NCI-H2171 treated with DMSO at 0.1 percent for 48 hours (cell line): ENCODE results near the gene PCSK4.
"Not testable (repeated sequence)": the region's sequence is repeated elsewhere in the genome, so short reads cannot be mapped to it uniquely, and the experiment has no call there.

Source experiments
- DNase-seq: peaks from one replicate; lab custom pipeline; 2025; lab: John Stamatoyannopoulos, UW

Gene PCSK4

DNA sequence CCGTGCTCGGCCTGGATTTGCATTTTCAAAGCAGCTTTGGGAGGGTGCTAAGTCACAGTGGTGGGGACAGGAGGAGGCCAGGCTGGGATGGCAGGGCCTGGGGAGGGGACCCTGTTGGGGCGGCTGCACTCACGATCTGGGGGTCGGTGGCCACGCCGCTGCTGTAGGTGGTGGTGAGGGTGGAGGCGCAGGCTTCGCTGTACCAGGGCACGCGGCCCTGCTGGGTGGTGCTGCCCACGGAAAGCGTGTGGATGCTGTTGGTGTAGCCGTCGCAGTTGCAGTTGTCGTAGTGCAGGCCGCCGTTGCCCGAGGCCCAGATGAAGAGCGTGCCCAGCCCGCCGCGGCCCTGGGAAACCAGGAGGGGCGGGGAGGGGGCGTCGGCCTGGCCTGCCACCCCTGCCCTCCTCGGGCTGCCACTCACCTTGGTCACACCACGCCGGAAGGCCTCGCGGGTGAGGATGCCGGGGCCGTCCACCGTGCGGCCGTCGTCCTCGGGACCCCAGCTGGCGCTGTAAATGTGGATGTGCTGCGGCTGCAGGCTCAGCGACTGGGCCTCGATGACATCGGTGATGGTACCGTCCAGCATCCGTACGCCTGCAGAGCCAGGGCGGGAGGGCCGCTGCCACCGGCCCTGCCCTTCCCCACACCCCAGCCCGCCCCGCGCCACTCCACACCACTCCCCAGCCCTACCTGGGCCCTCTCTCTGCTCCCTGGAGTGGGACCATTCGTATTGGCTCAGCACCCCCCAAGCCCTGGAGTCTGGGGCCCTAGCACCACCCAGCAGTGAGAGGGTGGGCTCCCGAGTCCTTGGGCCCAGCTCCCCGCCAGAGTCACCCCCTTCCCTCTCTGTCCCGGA lies 3.2 kb downstream of the PCSK4 start:
- DNase-seq = no peak

GRCh38 chr19:1483979-1484428 lies 6.1 kb downstream of the PCSK4 start:
- no peak for DNase-seq

GRCh38 chr19:1483131-1483978 lies 6.8 kb downstream of the PCSK4 start:
- DNase-seq = no peak

GRCh38 chr19:1482361-1483130 lies 7.6 kb downstream of the PCSK4 start:
- no peak for DNase-seq

DNA sequence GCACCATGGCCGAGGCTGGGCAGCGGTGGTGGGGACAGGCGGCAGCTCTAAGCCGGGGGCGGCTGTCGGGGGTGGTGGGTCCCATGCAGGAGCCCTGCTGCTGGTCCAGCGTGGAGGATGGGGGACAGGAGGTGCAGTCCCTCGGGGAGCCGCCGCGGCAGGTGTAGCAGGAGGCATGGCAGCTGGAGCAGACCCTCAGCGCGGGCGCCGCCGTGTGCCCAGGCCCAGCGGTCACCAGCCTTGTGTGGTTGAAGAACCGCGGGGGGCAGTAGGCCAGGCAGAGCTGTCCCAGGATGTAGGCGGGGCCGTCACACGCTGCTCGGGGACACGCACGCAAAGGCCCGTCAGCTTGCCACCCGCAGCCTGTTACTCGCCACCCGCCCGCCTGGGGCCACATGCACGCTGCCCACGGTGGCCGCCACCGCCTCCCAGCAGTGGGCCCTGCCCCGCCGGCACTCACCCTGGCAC lies 8.2 kb downstream of the PCSK4 start:
- DNase-seq = no peak

GRCh38 chr19:1481224-1481892 lies 8.8 kb downstream of the PCSK4 start:
- DNase-seq = no peak

GRCh38 chr19:1478934-1479707 lies 11.0 kb downstream of the PCSK4 start, which contains the start of gene C19orf25:
TSS of gene C19orf25 (minus strand) at chr19:1479215. CDS start at chr19:1478903, 312 bp downstream.
- DNase-seq = peak; percentile 93

GRCh38 chr19:1477056-1477455 lies 13.1 kb downstream of the PCSK4 start:
- not testable (repeated sequence) for DNase-seq

DNA sequence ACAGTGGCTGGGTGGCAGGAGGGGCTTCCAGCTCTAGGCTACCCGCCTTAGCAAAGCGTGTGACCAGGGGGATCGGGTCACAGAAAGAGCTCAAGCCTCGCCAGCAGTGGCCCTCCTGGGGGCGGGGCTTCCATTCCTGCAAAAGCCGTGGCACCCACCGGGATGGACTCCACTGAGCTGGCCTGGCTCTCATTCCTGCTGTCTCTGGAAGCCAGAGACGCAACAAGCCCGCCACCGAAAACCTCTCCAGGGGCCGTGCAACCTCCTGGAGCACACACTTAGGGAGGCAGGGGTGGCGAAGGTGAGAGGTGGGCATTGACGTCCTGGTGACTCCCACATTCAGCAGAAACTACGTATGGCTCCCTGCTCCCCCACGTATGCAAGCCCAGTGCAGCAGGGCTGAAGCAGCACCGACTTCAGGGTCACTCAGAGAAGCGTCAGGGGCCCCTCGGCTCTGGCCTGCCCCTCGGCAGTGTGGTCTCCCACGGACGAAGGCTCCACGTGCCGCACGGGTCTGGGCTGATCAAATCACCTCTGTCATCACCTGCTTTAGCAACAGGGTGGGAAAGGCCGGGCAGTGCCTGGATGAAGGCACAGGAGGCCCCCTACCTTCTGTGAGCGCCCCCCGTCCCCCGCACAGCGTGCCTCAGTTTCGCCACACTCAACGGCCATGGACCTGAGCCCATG lies 14.3 kb downstream of the PCSK4 start:
- DNase-seq = no peak

- no peak for DNase-seq
Observed at GRCh38 chr19:1474765-1475351, 15.3 kb downstream of the PCSK4 start.

DNA sequence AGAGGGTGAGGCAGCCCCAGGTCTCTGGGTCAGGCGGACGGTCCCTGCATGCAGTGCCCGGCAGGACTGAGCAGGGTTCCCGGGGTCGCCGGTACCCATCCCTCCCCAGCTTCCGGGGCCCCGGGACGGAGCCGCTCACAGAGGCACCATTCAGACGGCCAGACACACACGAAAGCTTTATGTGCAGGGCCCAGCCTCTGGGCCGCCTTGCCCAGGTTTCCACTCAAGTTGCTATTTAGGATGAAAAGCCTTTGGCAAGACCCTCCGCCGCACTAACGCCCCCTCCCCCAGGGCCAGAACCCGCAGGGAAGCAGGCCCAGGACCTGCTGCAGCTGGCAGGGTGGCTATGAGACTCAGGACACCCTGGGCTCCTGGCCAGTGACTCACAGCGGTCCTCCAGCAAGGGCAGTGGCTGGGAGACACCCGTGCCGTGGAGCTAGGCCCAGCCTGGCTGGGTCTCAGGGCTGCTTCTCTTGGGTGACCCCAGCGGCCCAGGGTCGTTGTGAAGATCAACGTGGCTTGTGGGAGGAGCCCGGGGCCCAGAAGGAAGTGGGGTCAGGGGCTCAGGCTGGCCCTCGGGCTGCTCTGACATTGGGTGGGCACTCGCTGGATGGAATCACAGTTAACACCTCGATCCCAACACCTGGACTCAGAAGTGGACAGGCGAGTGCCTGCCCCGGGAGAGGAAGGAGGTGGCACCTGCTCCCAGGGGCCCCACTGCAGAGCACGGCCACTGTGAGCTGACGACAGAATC lies 16.0 kb downstream of the PCSK4 start:
- DNase-seq = no peak

DNA sequence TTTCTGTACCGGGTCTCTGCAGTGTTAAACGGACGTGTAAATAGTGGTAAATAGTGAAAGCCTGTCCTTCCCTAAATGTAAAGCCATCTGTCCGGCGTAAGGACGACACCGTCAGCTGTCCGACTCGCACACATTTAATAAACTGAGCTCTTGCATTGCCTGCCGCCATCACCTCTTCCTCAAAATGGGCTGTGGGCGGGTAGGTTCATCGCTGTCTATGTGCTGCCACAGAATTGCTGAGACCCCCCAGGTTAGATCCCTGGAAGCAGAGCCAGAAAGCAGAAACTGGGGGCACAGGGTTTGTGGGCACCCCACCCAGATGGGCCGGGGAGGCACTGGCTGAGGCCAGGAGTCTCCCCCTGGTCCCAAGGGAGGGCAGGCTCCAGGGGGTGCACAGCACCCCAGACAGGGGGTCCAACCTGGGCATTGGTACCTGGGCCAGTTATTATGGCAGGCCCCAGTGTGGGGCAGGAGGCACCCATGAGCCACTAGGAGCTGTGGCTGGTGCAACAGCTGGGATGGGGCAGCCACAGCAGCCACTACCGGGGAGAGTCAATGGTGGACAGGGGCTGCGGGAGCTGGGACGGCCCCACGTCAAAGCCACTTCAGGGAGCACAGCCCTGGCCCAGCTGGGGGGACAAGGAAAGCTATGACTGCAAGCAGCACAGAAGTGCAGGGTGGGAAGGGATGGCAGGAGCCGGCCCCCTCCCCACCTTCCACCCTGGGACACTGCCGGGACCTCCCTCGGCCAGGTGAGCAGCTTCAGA lies 16.9 kb downstream of the PCSK4 start:
- DNase-seq = no peak

- peak; percentile 43 for DNase-seq
Observed at GRCh38 chr19:1472231-1473084, 17.7 kb downstream of the PCSK4 start.

DNA sequence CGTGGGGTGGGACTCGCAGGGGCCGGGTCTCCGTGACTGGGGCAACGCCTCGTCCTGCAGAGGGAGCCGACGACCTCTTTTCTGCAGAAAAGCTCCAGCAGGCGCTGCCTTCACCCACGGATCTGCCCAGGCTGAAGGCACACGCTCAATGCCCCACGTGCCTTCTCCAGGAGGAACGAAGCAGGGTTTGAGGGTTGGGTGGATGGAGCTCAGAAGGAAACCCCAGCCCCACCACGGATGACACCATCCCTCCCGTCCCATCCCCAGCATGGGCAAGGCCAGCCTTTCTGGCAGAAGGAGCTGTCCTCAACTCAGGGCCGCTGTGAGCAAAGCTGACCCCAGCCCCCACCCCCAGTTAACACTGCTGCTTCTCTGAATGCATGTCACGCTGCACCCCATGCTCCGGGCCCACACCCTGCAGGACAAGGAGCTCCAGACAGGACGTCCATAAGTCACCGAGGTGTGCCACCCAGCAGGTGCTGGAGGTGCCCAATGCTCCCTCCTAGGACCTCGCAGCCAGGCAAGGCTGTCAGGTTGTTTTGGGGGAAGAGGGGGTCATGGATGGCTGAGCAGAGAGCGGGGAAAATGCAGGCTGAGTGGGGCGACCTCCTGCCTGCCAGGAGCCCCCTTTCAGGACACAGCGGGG lies 18.5 kb downstream of the PCSK4 start:
- DNase-seq = peak; percentile 15

GRCh38 chr19:1471010-1471514 lies 19.1 kb downstream of the PCSK4 start:
- DNase-seq = peak; percentile 59

DNA sequence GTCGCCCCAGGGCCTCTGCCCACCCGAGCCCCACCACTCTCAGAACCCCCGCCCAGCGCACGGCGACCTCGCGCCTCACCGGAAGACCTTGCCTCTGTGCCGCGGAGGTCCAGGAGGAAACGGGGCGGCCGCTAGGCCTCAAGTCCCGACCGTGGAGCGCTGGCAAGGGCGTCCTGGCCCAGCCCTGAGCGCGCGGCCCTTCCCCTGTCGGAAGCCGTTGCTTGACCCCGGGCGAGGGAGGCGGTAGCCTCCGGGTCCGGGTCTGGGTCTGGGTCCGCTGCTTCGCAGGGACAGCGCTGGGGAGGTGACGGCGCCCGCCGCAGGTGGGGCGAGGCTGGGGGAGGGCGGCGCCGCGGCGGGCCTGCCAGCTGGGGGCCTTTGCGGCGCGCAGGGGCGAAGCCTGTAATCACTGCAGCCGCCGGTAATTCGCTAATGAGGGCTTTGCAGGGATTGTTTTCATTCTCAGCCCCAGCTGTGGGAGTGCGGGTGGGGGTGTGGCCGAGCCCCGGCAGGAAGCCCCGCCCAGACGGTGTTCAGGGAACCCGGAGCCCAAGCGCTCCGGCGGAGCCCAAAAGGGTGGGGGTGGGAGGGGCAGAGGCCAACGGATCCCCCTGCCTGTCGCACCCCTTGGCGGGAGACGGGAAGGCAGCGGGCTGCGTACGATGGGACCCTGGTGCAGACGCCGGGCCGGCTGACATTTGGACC lies 19.7 kb downstream of the PCSK4 start:
- DNase-seq = peak; percentile 80
